Measurements from ENCODE around the gene NHLRC4.

NHLRC4 gene

GRCh38 chr16:553601-554296, 13.1 kb upstream of the NHLRC4 start:
- DNase-seq (ENCODE audit: low read depth), result no peak

- DNase-seq (ENCODE audit: low read depth), result no peak
These were observed 12.5 kb upstream of the NHLRC4 start for GRCh38 chr16:554297-554621.

GRCh38 chr16:554640-555365, 12.0 kb upstream of the NHLRC4 start:
- DNase-seq (ENCODE audit: low read depth), result no peak

GRCh38 chr16:555528-556473, 11.0 kb upstream of the NHLRC4 start:
- DNase-seq (ENCODE audit: low read depth), result no peak

- no peak for DNase-seq (ENCODE audit: low read depth)
These were observed 10.2 kb upstream of the NHLRC4 start for GRCh38 chr16:556474-557173.

GRCh38 chr16:557463-558297, 9.1 kb upstream of the NHLRC4 start:
- DNase-seq (ENCODE audit: low read depth), result no peak

- DNase-seq (ENCODE audit: low read depth), result no peak
These were observed 8.3 kb upstream of the NHLRC4 start for GRCh38 chr16:558298-559020.

- DNase-seq (ENCODE audit: low read depth), result no peak
These were observed 7.8 kb upstream of the NHLRC4 start for GRCh38 chr16:559021-559380.

GRCh38 chr16:559411-560203, 7.2 kb upstream of the NHLRC4 start:
- DNase-seq (ENCODE audit: low read depth), result no peak

- DNase-seq (ENCODE audit: low read depth), result no peak
These were observed 6.6 kb upstream of the NHLRC4 start, which contains the start of gene PRR35 for GRCh38 chr16:560204-560700. Gene PRR35, plus strand, starts transcription at chr16:560394. Its CDS starts 2,901 bp downstream, at chr16:563295.

GRCh38 chr16:560701-561412, 5.9 kb upstream of the NHLRC4 start:
- no peak for DNase-seq (ENCODE audit: low read depth)

- DNase-seq (ENCODE audit: low read depth), result no peak
These were observed 5.4 kb upstream of the NHLRC4 start for GRCh38 chr16:561413-561794.

- no peak for DNase-seq (ENCODE audit: low read depth)
These were observed 4.6 kb upstream of the NHLRC4 start for GRCh38 chr16:561957-562938.

- DNase-seq (ENCODE audit: low read depth), result no peak
These were observed 3.6 kb upstream of the NHLRC4 start for GRCh38 chr16:563072-563644.

GRCh38 chr16:564690-565418, 2.0 kb upstream of the NHLRC4 start:
- no peak for DNase-seq (ENCODE audit: low read depth)

Measured in HS-5 (cell line).